Measurements from ENCODE around the gene SSH2. TPM values are rescaled to one million over a fixed set of nuclear protein-coding genes. Genes with fewer than 3 reads are reported as not detected.

Gene SSH2
- total and polyA plus RNA-seq, 8 donors = 8.4 to 19.1 (median 10.3) TPM

- no peak for TF ChIP-seq CTCF (IDR thresholded peaks at IDR 0.05)
Measured at GRCh38 chr17:29687596-29687995, 242.4 kb downstream of the SSH2 start.

GRCh38 chr17:29686993-29687590, 242.9 kb downstream of the SSH2 start:
- FAIRE-seq (no peak), DNase-seq (no peak), ATAC-seq (no peak)
- intact Hi-C loops (cut with DNase I) = no loop called here
- no peak for TF ChIP-seq CTCF (IDR thresholded peaks at IDR 0.05)
- Histone ChIP-seq H3K4me3 (no peak overlapping the region), H3K27me3 (no peaks in the 10 kb centered on the region), H3K4me1 (peaks cover 0 to 8% (median 8%) of the 10 kb centered on the region in 3 donors), H3K27ac (no peak overlapping the region), H3K36me3 (no peaks in the 10 kb centered on the region), H3K9me3 (no peaks in the 10 kb centered on the region)
- 67 to 75% methylated on average over 4 of the region's 4 CpGs for WGBS, 2 donors

More at GRCh38 chr17:29687596-29687995, 242.4 kb downstream of the SSH2 start:
- Histone ChIP-seq H3K4me1 (peaks cover 0 to 8% (median 8%) of the 10 kb centered on the region in 3 donors), H3K36me3 (no peaks in the 10 kb centered on the region), H3K4me3 (no peak overlapping the region), H3K9me3 (no peaks in the 10 kb centered on the region), H3K27ac (no peak overlapping the region), H3K27me3 (no peaks in the 10 kb centered on the region)
- ATAC-seq (peak in 2 of 4 donors; percentile 48 to 61), FAIRE-seq (no peak), DNase-seq (no peak)
- 42 to 54% methylated on average over 2 of the region's 2 CpGs for WGBS, 2 donors
- intact Hi-C loops (cut with DNase I) = no loop called here

- no peak for TF ChIP-seq CTCF (IDR thresholded peaks at IDR 0.05)
- WGBS, 2 donors = 90 to 93% methylated on average over 1 of the region's 1 CpG
- H3K4me1 ChIP-seq = peaks cover 0 to 8% (median 8%) of the 10 kb centered on the region in 3 donors
- no peaks in the 10 kb centered on the region for H3K36me3 ChIP-seq
- no peaks in the 10 kb centered on the region for H3K9me3 ChIP-seq
- ATAC-seq = no peak
- no peak for DNase-seq
- intact Hi-C loops (cut with DNase I) = no loop called here
- peak overlapping the region in 1 of 4 donors; percentile 24 for H3K27ac ChIP-seq
- no peak overlapping the region for H3K4me3 ChIP-seq
- FAIRE-seq = no peak
- no peaks in the 10 kb centered on the region for H3K27me3 ChIP-seq
Measured at GRCh38 chr17:29683481-29683880, 246.5 kb downstream of the SSH2 start.

GRCh38 chr17:29682987-29683386, 247.0 kb downstream of the SSH2 start:
- Histone ChIP-seq H3K27ac (peak overlapping the region in 2 of 4 donors; percentile 20 to 24), H3K9me3 (no peaks in the 10 kb centered on the region), H3K4me3 (no peak overlapping the region), H3K4me1 (peaks cover 0 to 8% (median 7%) of the 10 kb centered on the region in 3 donors), H3K27me3 (no peaks in the 10 kb centered on the region), H3K36me3 (no peaks in the 10 kb centered on the region)
- peak in 2 of 4 donors; percentile 33 to 38 for ATAC-seq
- intact Hi-C loops (cut with DNase I) = no loop called here
- no peak for TF ChIP-seq CTCF (IDR thresholded peaks at IDR 0.05)
- FAIRE-seq = no peak
- DNase-seq = no peak
- WGBS, 2 donors = 60 to 64% methylated on average over 3 of the region's 3 CpGs

GRCh38 chr17:29682054-29682453, 248.0 kb downstream of the SSH2 start:
- intact Hi-C loops (cut with DNase I) = no loop called here
- Histone ChIP-seq H3K4me1 (peaks cover 0 to under 1% (median 0%) of the 10 kb centered on the region in 3 donors), H3K4me3 (no peak overlapping the region), H3K36me3 (no peaks in the 10 kb centered on the region), H3K27me3 (no peaks in the 10 kb centered on the region), H3K27ac (peak overlapping the region in 2 of 4 donors; percentile 20 to 21), H3K9me3 (no peaks in the 10 kb centered on the region)
- ATAC-seq (peak in 2 of 4 donors; percentile 52 to 74), FAIRE-seq (no peak), DNase-seq (no peak)
- TF ChIP-seq CTCF (IDR thresholded peaks at IDR 0.05) = no peak
- 90 to 96% methylated on average over 2 of the region's 2 CpGs for WGBS, 2 donors

Measured in pancreas (tissue), 10 donors.